H7 (cell line): ENCODE data around the gene SLFN13. TPM values are rescaled to one million over a fixed set of nuclear protein-coding genes. Genes with fewer than 3 reads are reported as not detected.
"Not testable (repeated sequence)": the region's sequence is repeated elsewhere in the genome, so short reads cannot be mapped to it uniquely, and the experiment has no call there.

Source experiments
- DNase-seq: peaks from one replicate; pipeline ENCODE4 v3.0.0; 2012
- H3K27me3 ChIP-seq: 2 replicates; pipeline ENCODE4 v1.6.0; 2011; ENCODE audit warnings: mild to moderate bottlenecking, low read length; ENCODE audit not compliant: control insufficient read depth, insufficient read depth
- H3K36me3 ChIP-seq: replicated peaks from 2 replicates; pipeline ENCODE4 v1.5.1; 2011; ENCODE audit warnings: low read length; ENCODE audit not compliant: control insufficient read depth, insufficient read depth
- H3K4me3 ChIP-seq: 2 replicates; pipeline ENCODE4 v1.5.1; 2011; ENCODE audit warnings: low read depth, mild to moderate bottlenecking, control low read depth, low read length, moderate library complexity; ENCODE audit not compliant: insufficient read depth
- total RNA-seq: library from RNA; depleted of rRNA; stranded (reverse); fragments of >200 nt; shearing (Covaris generic); gene quantifications from 2 replicates; pipeline ENCODE4 v1.2.3, GENCODE V29; 2014; rRNA removed

The SLFN13 gene
- total RNA-seq, 1 experiment from 2014 or later, result 19.8 TPM

DNA sequence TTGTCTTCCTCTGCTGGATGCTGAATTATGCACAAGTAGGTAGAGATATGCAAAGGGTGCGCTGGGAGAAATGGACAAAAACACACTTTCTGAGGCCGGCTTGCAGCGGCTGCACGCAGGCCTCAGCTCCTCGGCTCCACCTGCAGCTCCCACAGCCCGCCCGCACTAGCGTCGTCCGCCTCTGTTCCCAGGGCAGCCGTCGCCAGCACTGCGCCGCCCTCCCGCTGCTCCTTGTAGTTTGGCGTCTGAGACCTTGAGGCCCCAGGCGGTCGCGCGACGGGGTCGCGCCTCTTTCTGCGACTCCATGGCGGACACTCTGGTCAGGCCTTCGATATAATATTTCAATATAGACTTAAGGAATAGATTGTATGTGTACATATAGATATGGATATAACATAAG lies 41.0 kb downstream of the SLFN13 start:
- DNase-seq, result peak; percentile 27
- Histone ChIP-seq H3K27me3 (no peaks in the 10 kb centered on the region), H3K36me3 (peaks cover 4% of the 10 kb centered on the region), H3K4me3 (no peak overlapping the region)

DNA sequence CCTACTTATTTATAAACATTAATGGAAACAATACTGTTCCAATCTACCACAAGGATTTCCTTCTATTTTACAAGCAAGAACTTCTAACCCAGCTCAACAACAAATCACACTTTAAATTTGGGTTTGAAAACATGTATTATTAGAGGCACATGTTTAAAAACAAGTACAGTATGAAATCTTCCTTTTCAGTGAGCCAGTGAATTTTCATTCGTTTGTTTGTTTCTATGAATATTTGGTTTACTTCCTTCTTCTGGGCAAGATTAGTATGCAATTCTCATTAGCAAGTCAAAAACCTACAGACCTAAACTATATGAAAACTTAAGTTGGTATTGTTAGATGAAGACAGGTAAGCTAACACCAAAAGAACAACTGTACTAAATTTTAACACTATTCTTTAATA lies 42.0 kb downstream of the SLFN13 start:
- peaks cover 4% of the 10 kb centered on the region for H3K36me3 ChIP-seq
- H3K27me3 ChIP-seq, result no peaks in the 10 kb centered on the region
- no peak for DNase-seq
- H3K4me3 ChIP-seq, result no peak overlapping the region

DNA sequence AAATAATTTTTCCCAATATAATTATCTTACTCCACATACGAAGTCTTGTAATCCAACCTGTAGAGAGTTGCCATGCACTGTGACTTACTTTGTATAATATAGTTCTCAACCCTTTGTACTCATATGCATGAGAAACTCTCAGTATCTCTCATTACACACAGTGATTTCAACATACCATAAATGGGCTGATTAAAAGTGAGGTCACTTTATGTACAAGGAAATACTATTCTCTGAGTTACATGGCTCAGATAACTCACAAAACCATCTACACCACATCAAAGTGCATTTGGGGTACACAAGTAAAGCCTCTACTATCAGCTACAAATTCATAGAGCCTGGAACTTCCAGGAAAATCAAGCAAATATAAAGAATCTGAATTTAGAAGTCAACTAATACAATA lies 44.2 kb downstream of the SLFN13 start:
- Histone ChIP-seq H3K27me3 (no peaks in the 10 kb centered on the region), H3K36me3 (no peaks in the 10 kb centered on the region; the same call in 1 of the 2 replicates), H3K4me3 (no peak overlapping the region)
- DNase-seq, result no peak

DNA sequence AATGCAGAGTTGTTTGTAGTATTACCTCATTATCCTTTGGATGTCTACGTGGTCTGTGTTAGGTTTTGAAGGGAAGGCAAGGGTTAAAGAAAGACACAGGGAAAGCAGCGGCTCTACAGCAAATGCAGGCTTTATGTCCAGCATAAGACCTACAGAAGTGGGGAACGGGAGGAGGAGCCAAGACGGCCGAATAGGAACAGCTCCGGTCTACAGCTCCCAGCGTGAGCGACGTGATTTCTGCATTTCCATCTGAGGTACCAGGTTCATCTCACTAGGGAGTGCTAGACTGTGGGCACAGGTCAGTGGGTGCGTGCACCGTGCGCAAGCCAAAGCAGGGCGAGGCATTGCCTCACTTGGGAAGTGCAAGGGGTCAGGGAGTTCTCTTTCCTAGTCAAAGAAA lies 54.8 kb downstream of the SLFN13 start:
- H3K4me3 ChIP-seq, DNase-seq, H3K27me3 ChIP-seq, H3K36me3 ChIP-seq: not testable (repeated sequence)

DNA sequence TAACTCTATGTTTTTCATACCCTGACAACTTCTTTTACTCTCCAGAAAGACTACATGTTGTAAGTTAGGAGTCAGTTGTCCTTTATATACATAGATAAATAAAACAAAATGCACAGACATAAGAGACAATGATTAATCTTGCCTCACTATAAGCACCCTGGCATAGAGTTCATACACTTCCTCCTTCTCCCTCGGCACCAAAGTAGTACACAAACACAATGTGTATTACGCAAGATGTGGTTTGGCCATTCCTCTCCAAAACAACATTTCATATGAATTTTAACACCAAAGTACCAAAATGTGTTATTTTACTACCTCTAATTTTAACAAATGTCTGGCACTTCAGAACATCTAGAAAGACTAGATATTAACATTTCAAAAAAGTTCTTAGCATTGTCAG lies 57.9 kb downstream of the SLFN13 start:
- no peaks in the 10 kb centered on the region for H3K27me3 ChIP-seq
- H3K36me3 ChIP-seq, result no peaks in the 10 kb centered on the region
- H3K4me3 ChIP-seq, result no peak overlapping the region
- DNase-seq, result no peak

DNA sequence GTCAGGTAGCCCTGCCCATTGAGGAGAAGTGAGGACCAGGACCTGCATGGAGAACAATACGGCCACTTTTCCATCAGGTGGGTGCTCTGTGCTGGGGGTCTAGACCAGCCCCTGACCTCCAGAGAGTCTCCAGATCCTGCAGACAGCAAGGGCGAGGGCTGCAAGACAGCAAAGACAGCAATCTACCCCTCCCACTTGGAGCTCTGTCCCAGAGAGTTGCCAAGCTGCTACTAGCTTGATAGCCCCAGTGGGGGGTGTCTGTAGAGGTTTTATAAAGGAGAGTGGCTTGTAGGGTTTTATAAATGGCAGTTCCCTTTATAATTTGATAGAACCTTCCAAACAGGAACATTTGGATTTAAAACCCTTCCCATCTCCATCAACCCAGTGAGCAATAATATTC lies 58.4 kb downstream of the SLFN13 start:
- no peak for DNase-seq
- Histone ChIP-seq H3K27me3 (no peaks in the 10 kb centered on the region), H3K36me3 (no peaks in the 10 kb centered on the region), H3K4me3 (no peak overlapping the region)

DNA sequence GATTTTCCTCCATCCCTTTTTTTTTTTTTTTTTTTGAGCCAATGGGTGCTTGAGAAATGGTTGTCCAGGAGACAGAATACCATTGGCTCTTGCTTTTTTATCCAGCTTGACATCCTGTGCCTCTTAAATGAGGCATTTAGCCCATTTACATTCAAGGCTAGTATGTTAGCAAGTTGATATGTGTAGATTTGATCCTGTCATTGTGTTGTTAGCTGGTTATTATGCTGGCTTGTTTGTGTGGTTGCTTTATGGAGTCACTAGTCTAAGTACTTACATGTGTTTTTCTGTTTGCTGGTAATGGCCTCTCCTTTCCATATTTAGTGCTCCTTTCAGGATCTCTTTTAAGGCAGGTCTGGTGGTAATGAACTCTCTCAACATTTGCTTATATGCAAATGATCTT lies 61.1 kb downstream of the SLFN13 start:
- no peaks in the 10 kb centered on the region for H3K27me3 ChIP-seq
- no peak for DNase-seq
- no peaks in the 10 kb centered on the region for H3K36me3 ChIP-seq
- no peak overlapping the region for H3K4me3 ChIP-seq

Other genes with a start within 250 kb of the SLFN13 start
- 8.2 and 9.2 TPM in 2 replicates for gene SLFN5, start 205.7 kb downstream of the SLFN13 start, total RNA-seq
- gene SLFN11, start 75.1 kb downstream of the SLFN13 start, total RNA-seq, result 0.21 and 0.41 TPM in 2 replicates
- 11.3 and 12.5 TPM in 2 replicates for gene SLFN12, start 16.3 kb downstream of the SLFN13 start, total RNA-seq
- gene SLFN12L, start 88.9 kb upstream of the SLFN13 start, total RNA-seq, result not detected in 2 replicates
- gene SLFN14, start 112.1 kb upstream of the SLFN13 start, total RNA-seq, result not detected in 2 replicates
- 5.5 and 7.7 TPM in 2 replicates for gene PEX12, start 129.8 kb upstream of the SLFN13 start, total RNA-seq
- gene AP2B1, start 138.6 kb upstream of the SLFN13 start, total RNA-seq, result 87.1 and 102 TPM in 2 replicates